Right lobe of liver (tissue), 6 donors: ENCODE data around the gene LGALS12. TPM values are rescaled to one million over a fixed set of nuclear protein-coding genes. Genes with fewer than 3 reads are reported as not detected.
"Not testable (repeated sequence)": the region's sequence is repeated elsewhere in the genome, so short reads cannot be mapped to it uniquely, and the experiment has no call there.

Experiments
- ATAC-seq, 4 donors: fragments of 200-7000 bp; cut with Tn5 transposase; one replicate each; pipeline ENCODE4 v1.9.1; 2020; ENCODE audit warnings: mild to moderate bottlenecking in 4 of 4, moderate library complexity in 4 of 4
- DNase-seq, 3 donors: peaks; one replicate each; pipeline ENCODE4 v3.0.0-alpha.2; 2020
- H3K27ac ChIP-seq, 3 donors: fragments of 200-600 bp; one replicate each; pipeline ENCODE4 v1.8.0; 2022
- H3K27me3 ChIP-seq, 2 donors: fragments of 200-600 bp; one replicate each; pipeline ENCODE4 v1.8.0; 2022
- H3K36me3 ChIP-seq, 4 donors: fragments of 200-600 bp; sonication (generic) in 1 of 4; one replicate each; pipeline versions ENCODE4 v1.5.1 to v1.8.0; 2017 to 2022; ENCODE audit warnings: control low read depth in 1 of 4
- H3K4me1 ChIP-seq, 4 donors: fragments of 200-600 bp; sonication (generic) in 1 of 4; one replicate each; pipeline versions ENCODE4 v1.5.1 to v1.8.0; 2017 to 2022; ENCODE audit warnings: control low read depth in 1 of 4
- H3K4me3 ChIP-seq, 3 donors: fragments of 200-600 bp; one replicate each; pipeline ENCODE4 v1.8.0; 2022
- H3K9me3 ChIP-seq, 4 donors: fragments of 200-600 bp; sonication (generic) in 1 of 4; one replicate each; pipeline versions ENCODE4 v1.5.1 to v1.8.0; 2017 to 2022; ENCODE audit warnings: control low read depth in 1 of 4
- POLR2A ChIP-seq: fragments of 450-650 bp; IDR thresholded peaks from one replicate; pipeline ENCODE4 v1.6.1; 2017; ENCODE audit warnings: antibody characterized with exemption, mild to moderate bottlenecking
- WGBS: methylation state at CpG from one replicate; pipeline ENCODE4 v1.1.6; 2018; ENCODE audit warnings: low coverage, low lambda C conversion rate; ENCODE audit not compliant: insufficient coverage; ENCODE audit errors: missing lambda C conversion rate; 5-methylcytosine and 5-hydroxymethylcytosine counted together
- intact Hi-C, 2 donors: fragments of 100-400 bp; cut with DNase I; formaldehyde crosslinking; loops; one replicate each; pipeline versions ENCODE4 v1.11.2 to v1.14.1; 2022
- total RNA-seq, 6 experiments: library from RNA; depleted of rRNA in 2 of 6; stranded (reverse); fragments of >200 nt in 2 of 6; fragmentation: NEBNext Ultra II Directional in 3 of 6; extraction: Animal tissue kit (Norgen Biotek cat#: 25700) in 3 of 6; gene quantifications; one replicate each; pipeline versions ENCODE4 v1.1.0 to v1.2.4, GENCODE V29; 2016 to 2023
- TF ChIP-seq, protein P1 (sequence below), 4 donors: fragments of 200-600 bp in 3 of 4; fragments of 450-650 bp in 1 of 4; IDR thresholded peaks; one replicate each; pipeline versions ENCODE4 v1.5.1 to v1.8.0; 2016 to 2022; ENCODE audit warnings: antibody characterized with exemption in 4 of 4, mild to moderate bottlenecking in 2 of 4
- donor health status: DM: no; HTN: yes; CAD: no.
- donor health status: DM: no; HTN: no; CAD: no.
- donor health status: DM: no; HTN: no; CAD: no.
- donor health status: DM: no; HTN: yes; CAD: no.
- donor health status: DM: no; HTN: yes; CAD: no.

LGALS12 gene
- total RNA-seq, 6 experiments from 2014 or later: 0.15 TPM; not detected in 5

DNA sequence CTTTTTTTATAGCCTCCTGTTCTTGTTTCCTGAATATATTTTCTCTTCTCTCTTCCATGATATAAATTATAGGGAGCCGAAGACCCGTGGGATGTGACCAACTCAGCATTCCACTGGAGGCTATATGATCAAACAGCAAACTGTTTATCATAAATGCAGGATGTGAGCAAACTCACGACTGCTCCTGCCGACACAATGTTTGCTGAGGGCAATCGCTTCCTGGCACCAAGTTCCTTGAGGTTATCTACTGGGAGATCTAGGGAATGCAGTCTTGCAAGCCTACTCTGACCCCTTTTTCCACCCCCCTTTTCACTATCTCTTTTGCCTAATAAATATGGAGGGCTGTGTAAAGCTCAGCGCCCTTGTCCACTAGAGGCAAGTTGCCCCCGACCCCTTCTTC is 17.3 kb downstream of the LGALS12 start:
- DNase-seq: no peak
- 67% methylated on average over 7 of the region's 7 CpGs for WGBS
- intact Hi-C loops: no loop called here
- Histone ChIP-seq H3K9me3 (no peaks in the 10 kb centered on the region), H3K27me3 (no peaks in the 10 kb centered on the region), H3K4me1 (no peaks in the 10 kb centered on the region), H3K4me3 (no peak overlapping the region), H3K27ac (no peak overlapping the region), H3K36me3 (no peaks in the 10 kb centered on the region)
- ATAC-seq: no peak
- TF ChIP-seq, protein P1, sequence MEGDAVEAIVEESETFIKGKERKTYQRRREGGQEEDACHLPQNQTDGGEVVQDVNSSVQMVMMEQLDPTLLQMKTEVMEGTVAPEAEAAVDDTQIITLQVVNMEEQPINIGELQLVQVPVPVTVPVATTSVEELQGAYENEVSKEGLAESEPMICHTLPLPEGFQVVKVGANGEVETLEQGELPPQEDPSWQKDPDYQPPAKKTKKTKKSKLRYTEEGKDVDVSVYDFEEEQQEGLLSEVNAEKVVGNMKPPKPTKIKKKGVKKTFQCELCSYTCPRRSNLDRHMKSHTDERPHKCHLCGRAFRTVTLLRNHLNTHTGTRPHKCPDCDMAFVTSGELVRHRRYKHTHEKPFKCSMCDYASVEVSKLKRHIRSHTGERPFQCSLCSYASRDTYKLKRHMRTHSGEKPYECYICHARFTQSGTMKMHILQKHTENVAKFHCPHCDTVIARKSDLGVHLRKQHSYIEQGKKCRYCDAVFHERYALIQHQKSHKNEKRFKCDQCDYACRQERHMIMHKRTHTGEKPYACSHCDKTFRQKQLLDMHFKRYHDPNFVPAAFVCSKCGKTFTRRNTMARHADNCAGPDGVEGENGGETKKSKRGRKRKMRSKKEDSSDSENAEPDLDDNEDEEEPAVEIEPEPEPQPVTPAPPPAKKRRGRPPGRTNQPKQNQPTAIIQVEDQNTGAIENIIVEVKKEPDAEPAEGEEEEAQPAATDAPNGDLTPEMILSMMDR (IDR thresholded peaks at IDR 0.05): no peak
- TF ChIP-seq POLR2A: no peak

DNA sequence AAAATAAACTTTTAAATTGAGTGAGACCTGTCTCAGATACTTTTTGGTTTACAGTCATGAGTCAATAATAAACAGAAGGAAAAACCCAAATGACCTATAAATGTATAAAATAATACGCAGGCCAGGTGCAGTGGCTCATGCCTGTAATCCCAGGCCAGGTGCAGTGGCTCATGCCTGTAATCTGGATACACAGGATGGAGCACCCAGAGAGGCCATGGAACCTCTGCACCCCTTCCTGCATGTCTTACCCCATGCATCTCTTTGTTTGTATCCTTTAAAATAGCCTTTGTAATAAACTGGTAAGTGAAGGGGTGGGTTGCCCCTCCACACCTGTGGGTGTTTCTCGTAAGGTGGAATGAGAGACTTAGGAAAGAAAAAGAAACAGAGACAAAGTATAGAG is 21.8 kb downstream of the LGALS12 start:
- intact Hi-C loops: no loop called here
- DNase-seq (no peak), ATAC-seq (no peak)
- 90% methylated on average over 2 of the region's 2 CpGs for WGBS
- Histone ChIP-seq H3K9me3 (no peaks in the 10 kb centered on the region), H3K27ac (no peak overlapping the region), H3K4me3 (no peak overlapping the region), H3K4me1 (peaks cover 0 to 3% (median 1%) of the 10 kb centered on the region in 4 donors), H3K36me3 (no peaks in the 10 kb centered on the region), H3K27me3 (no peaks in the 10 kb centered on the region)
- TF ChIP-seq, protein P1 (IDR thresholded peaks at IDR 0.05): no peak
- TF ChIP-seq POLR2A: no peak

DNA sequence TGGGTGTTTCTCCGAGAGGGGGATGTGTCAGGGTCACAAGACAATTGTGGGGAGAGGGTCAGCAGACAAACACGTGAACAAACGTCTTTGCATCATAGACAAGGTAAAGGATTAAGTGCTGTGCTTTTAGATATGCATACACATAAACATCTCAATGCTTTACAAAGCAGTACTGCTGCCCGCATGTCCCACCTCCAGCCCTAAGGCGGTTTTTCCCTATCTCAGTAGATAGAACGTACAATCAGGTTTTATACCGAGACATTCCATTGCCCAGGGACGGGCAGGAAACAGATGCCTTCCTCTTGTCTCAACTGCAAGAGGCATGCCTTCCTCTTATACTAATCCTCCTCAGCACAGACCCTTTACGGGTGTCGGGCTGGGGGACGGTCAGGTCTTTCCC is 22.3 kb downstream of the LGALS12 start:
- 50% methylated on average over 3 of the region's 11 CpGs for WGBS
- H3K27ac ChIP-seq, H3K4me3 ChIP-seq, DNase-seq, H3K4me1 ChIP-seq, H3K36me3 ChIP-seq, intact Hi-C loops, H3K27me3 ChIP-seq, ATAC-seq, H3K9me3 ChIP-seq: not testable (repeated sequence)

DNA sequence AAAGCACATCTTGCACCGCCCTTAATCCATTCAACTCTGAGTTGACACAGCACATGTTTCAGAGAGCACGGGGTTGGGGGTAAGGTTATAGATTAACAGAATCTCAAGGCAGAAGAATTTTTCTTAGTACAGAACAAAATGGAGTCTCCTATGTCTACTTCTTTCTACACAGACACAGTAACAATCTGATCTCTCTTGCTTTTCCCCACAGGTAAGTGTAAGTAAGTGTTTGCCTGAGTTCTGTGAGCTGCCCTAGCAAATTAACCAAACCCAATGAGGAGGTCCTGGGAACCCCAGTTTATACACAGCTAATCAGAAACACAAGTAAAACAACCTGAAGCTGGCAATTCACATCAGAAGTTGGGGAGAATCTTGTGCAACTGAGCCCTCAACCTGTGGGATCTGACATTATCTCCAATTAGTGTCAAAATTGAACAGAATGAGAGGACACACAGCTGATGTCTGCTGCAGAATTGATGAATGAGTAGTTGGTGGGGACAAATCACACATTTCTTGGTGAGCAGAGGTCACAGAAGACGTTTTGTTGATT is 22.9 kb downstream of the LGALS12 start:
- H3K4me1 ChIP-seq, H3K4me3 ChIP-seq, H3K36me3 ChIP-seq, ATAC-seq, H3K27ac ChIP-seq, intact Hi-C loops, H3K27me3 ChIP-seq, H3K9me3 ChIP-seq, DNase-seq: not testable (repeated sequence)
- 86% methylated on average over 1 of the region's 3 CpGs for WGBS

DNA sequence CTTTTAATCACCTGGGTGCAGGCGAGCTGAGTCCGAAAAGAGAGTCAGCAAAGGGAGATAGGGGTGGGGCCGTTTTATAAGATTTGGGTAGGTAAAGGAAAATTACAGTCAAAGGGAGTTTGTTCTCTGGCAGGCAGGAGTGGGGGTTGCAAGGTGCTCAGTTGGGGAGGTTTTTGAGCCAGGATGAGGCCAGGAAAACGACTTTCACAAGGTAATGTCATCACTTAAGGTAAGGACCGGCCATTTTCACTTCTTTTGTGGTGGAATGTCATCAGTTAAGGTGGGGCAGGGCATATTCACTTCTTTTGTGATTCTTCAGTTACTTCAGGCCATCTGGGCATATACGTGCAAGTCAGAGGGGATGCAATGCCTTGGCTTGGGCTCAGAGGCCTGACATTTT is 23.5 kb downstream of the LGALS12 start:
- H3K27me3 ChIP-seq, DNase-seq, intact Hi-C loops, H3K9me3 ChIP-seq, H3K36me3 ChIP-seq, H3K4me1 ChIP-seq, H3K27ac ChIP-seq, H3K4me3 ChIP-seq, ATAC-seq: not testable (repeated sequence)
- WGBS: 68% methylated on average over 6 of the region's 6 CpGs

DNA sequence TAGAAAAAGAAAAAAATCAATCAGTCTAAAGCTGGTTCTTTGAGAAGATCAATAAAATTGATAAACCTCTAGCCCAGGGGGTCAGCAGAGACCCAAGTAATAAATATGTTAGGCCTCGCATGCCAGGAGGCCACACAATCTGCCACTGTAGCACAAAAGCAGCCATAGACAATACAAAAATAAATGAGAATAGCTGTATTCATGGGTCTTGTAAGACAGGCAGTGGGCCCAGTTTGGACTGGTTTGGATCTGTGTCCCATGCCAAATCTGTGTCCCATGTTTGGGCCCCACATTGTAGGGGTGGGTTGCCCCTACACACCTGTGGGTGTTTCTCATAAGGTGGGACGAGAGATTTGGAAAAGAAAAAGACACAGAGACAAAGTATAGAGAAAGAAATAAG is 24.1 kb downstream of the LGALS12 start:
- intact Hi-C loops: no loop called here
- ATAC-seq: no peak
- no peak for DNase-seq
- Histone ChIP-seq H3K9me3 (no peaks in the 10 kb centered on the region), H3K36me3 (no peaks in the 10 kb centered on the region), H3K27me3 (no peaks in the 10 kb centered on the region), H3K4me1 (peaks cover 0 to 3% (median 1%) of the 10 kb centered on the region in 4 donors), H3K4me3 (no peak overlapping the region), H3K27ac (no peak overlapping the region)
- TF ChIP-seq, protein P1 (IDR thresholded peaks at IDR 0.05): no peak
- TF ChIP-seq POLR2A: no peak
- 93% methylated on average over 2 of the region's 2 CpGs for WGBS

DNA sequence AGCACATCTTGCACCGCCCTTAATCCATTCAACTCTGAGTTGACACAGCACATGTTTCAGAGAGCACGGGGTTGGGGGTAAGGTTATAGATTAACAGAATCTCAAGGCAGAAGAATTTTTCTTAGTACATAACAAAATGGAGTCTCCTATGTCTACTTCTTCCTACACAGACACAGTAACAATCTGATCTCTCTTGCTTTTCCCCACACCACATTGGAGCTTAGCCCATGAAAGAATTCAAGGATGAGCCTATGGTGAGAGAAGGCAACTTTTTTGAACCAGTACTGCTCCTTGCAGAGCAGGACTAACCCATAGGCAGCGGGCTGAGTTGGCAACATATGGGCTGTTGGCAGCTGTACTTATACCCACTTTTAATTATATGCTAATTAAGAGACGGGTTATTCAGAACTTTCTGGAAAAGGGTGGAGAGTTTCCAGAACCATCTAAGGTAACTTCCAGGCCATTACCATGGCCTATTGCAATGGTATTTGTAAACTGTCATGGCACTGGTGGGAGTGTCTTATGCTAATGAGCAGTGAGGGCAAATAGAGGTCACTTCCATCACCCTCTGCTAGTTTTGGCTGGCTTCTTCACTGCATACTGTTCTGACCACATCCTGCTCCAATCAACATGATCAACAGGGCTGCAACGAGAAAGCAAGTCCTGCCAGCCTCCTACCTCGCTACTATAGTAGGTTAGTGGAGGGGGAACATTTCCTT is 25.3 kb downstream of the LGALS12 start:
- H3K9me3 ChIP-seq, H3K27me3 ChIP-seq, DNase-seq, H3K4me3 ChIP-seq, intact Hi-C loops, H3K36me3 ChIP-seq, H3K4me1 ChIP-seq: not testable (repeated sequence)
- peak overlapping the region in 1 of 3 donors; percentile 20 for H3K27ac ChIP-seq
- 45% methylated on average over 3 of the region's 6 CpGs for WGBS
- peak; percentile 95 to 98 (median 96) for ATAC-seq
